ENCODE results near the gene ABCB11. TPM values are rescaled to one million over a fixed set of nuclear protein-coding genes. Genes with fewer than 3 reads are reported as not detected.

ABCB11 gene
- total RNA-seq, 1 experiment from 2014 or later: 0.12 TPM

DNA sequence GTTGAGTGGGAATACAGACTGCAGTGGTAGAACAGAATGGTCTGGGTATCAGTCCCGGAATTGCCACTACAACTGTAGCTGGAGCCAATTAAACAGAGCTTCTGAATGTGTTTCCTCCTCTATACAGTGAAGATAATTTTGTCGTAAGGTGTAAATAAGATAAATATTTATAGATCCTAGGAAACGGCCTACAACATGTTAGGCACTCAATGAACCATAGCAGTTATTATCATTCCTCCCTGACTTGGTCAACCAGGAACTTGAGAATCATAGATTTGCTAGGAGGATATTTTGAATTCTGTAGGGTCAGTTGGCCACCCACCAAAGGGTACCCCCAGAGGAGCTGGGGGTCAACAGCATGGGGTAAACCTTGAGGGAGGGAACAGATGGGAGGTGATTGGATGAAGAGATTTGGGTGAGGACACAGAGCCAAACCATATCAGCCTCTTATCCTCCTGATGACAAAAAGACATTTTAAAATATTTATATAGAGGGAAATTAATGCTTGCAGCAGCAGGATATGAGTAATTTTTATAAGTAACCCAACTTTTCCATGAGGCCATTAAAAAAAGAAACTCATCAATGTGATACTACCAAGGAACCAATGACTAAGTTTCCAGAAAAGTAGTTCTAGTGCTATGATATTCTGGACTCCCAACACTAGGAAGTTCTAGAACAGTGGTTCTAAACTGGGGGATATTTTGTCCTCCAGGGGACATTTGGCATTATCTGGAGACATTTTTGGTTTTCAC is 42.3 kb upstream of the ABCB11 start:
- Histone ChIP-seq H3K27ac (ENCODE audit: low read depth, low read length) (no peak overlapping the region), H3K4me2 (ENCODE audit: low read length) (no peak overlapping the region), H3K9me3 (ENCODE audit: control insufficient read depth in 1 of 2, insufficient read depth in 1 of 2, low read depth in 1 of 2, low read length in 2 of 2) (no peaks in the 10 kb centered on the region), H3K9me2 (ENCODE audit: insufficient read depth) (no peaks in the 10 kb centered on the region; the same call in 1 of the 2 replicates), H3K4me3 (replicated peaks in 1 of 2; ENCODE audit: low read depth in 1 of 2, low read length in 2 of 2) (no peak overlapping the region), H2AFZ (ENCODE audit: low read depth, low read length, poor library complexity, severe bottlenecking) (no peak overlapping the region), H3K27me3 (ENCODE audit: insufficient read depth, low read length) (no peaks in the 10 kb centered on the region), H3K36me3 (ENCODE audit: control insufficient read depth in 1 of 2, insufficient read depth in 2 of 2, low read length in 2 of 2) (no peaks in the 10 kb centered on the region), H3K4me1 (ENCODE audit: control insufficient read depth in 1 of 2, insufficient read depth in 2 of 2, low read length in 2 of 2) (peaks cover 3 to 17% of the 10 kb centered on the region in 2 experiments; a peak in 3 of 4 replicates), H3K79me2 (ENCODE audit: insufficient read depth, low read length) (no peaks in the 10 kb centered on the region), H4K20me1 (ENCODE audit: insufficient read depth) (no peaks in the 10 kb centered on the region), H3K9ac (ENCODE audit: low read length) (no peak overlapping the region)
- no peak for ATAC-seq
- ChIA-PET POLR2A (no interaction called here), RAD21 (ENCODE audit: low non-redundant PET in 1 of 2, low total read pairs in 2 of 2, uncharacterized antibody in 2 of 2, unreplicated experiment in 2 of 2) (no interaction called here), CTCF (no interaction called here)
- BruUV-seq (replicated peaks): no TSS peak
- DNase-seq (ENCODE audit: low read depth, low spot score): no peak
- TF ChIP-seq POLR2AphosphoS5 (IDR thresholded peaks at IDR 0.05; ENCODE audit: low read depth, low read length): no peak
- no peak for TF ChIP-seq EZH2phosphoT487 (IDR thresholded peaks at IDR 0.05; ENCODE audit: borderline replicate concordance)
- no peak for TF ChIP-seq TCF7L2 (IDR thresholded peaks at IDR 0.05; ENCODE audit: borderline replicate concordance, extremely low read depth, insufficient read depth, insufficient read length)
- TF ChIP-seq SIN3A (IDR thresholded peaks at IDR 0.05; ENCODE audit: low read depth): no peak
- TF ChIP-seq CEBPB (IDR thresholded peaks at IDR 0.05; ENCODE audit: low read depth): no peak
- intact Hi-C loops (cut with micrococcal nuclease): no loop called here

DNA sequence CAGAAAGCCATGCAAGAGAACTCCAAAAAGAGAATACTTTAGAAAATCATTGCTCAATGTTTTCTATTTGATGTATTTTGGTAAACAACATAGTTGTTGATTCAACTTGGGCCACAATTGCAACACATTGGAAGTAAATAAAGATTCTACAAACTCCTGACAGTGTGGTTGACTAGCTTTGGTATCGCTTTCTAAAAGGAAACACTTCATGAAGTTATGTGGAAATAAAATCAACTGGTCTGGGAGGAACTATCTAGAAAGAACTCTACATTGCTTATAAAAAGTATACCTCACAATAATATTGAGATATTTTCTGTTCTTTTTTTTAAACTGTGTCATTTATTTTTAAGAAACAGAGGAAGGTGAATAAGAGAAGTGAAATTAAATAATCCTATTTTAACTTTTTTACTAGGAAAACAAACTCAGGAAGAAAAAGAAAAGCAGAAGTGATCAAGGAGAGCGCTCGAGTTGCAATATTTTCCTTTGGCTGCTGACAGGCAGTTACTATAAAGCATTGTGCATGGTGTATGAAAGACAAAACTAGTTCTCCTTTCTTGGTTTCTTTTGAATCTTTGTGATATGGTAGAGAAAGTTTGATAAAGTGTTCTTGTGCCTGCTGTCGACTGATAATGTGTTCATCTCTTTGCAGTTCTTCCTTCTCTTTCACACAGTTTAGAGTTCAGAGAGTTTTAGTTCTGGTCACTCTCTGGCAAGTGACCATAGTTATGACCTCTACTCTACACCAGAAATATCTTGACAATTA is 41.2 kb upstream of the ABCB11 start:
- no peak overlapping the region for H2AFZ ChIP-seq (ENCODE audit: low read depth, low read length, poor library complexity, severe bottlenecking)
- BruUV-seq (replicated peaks): no TSS peak
- H4K20me1 ChIP-seq (ENCODE audit: insufficient read depth): no peaks in the 10 kb centered on the region
- H3K27ac ChIP-seq (ENCODE audit: low read depth, low read length): no peak overlapping the region
- no peak overlapping the region for H3K9ac ChIP-seq (ENCODE audit: low read length)
- H3K4me1 ChIP-seq (ENCODE audit: control insufficient read depth in 1 of 2, insufficient read depth in 2 of 2, low read length in 2 of 2): peaks cover 3 to 17% of the 10 kb centered on the region in 2 experiments; a peak in 3 of 4 replicates
- RAD21 ChIA-PET (ENCODE audit: low non-redundant PET in 1 of 2, low total read pairs in 2 of 2, uncharacterized antibody in 2 of 2, unreplicated experiment in 2 of 2): no interaction called here
- CTCF ChIA-PET: no interaction called here
- no peaks in the 10 kb centered on the region for H3K9me3 ChIP-seq (ENCODE audit: control insufficient read depth in 1 of 2, insufficient read depth in 1 of 2, low read depth in 1 of 2, low read length in 2 of 2)
- ATAC-seq (no peak), DNase-seq (ENCODE audit: low read depth, low spot score) (no peak)
- POLR2A ChIA-PET: no interaction called here
- no peaks in the 10 kb centered on the region for H3K27me3 ChIP-seq (ENCODE audit: insufficient read depth, low read length)
- TF ChIP-seq FOSL1 (IDR thresholded peaks at IDR 0.05; ENCODE audit: low read depth): no peak
- no peak for TF ChIP-seq RAD21 (IDR thresholded peaks at IDR 0.05; ENCODE audit: low read depth)
- no peak for TF ChIP-seq EGR1 (IDR thresholded peaks at IDR 0.05; ENCODE audit: low read depth)
- no peak for TF ChIP-seq POLR2AphosphoS5 (IDR thresholded peaks at IDR 0.05; ENCODE audit: low read depth, low read length)
- TF ChIP-seq CEBPB (IDR thresholded peaks at IDR 0.05; ENCODE audit: low read depth): no peak
- TF ChIP-seq, protein P1, sequence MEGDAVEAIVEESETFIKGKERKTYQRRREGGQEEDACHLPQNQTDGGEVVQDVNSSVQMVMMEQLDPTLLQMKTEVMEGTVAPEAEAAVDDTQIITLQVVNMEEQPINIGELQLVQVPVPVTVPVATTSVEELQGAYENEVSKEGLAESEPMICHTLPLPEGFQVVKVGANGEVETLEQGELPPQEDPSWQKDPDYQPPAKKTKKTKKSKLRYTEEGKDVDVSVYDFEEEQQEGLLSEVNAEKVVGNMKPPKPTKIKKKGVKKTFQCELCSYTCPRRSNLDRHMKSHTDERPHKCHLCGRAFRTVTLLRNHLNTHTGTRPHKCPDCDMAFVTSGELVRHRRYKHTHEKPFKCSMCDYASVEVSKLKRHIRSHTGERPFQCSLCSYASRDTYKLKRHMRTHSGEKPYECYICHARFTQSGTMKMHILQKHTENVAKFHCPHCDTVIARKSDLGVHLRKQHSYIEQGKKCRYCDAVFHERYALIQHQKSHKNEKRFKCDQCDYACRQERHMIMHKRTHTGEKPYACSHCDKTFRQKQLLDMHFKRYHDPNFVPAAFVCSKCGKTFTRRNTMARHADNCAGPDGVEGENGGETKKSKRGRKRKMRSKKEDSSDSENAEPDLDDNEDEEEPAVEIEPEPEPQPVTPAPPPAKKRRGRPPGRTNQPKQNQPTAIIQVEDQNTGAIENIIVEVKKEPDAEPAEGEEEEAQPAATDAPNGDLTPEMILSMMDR (IDR thresholded peaks at IDR 0.05 in 2 of 3, conservative IDR thresholded peaks at IDR 0.05 in 1 of 3; ENCODE audit: borderline replicate concordance in 1 of 3, insufficient read depth in 1 of 3, low read depth in 2 of 3, low read length in 2 of 3): no peak
- TF ChIP-seq ELF1 (IDR thresholded peaks at IDR 0.05; ENCODE audit: borderline replicate concordance, low read depth): no peak
- H3K9me2 ChIP-seq (ENCODE audit: insufficient read depth): no peaks in the 10 kb centered on the region; the same call in 1 of the 2 replicates
- intact Hi-C loops (cut with micrococcal nuclease): no loop called here
- no peak overlapping the region for H3K4me3 ChIP-seq (replicated peaks in 1 of 2; ENCODE audit: low read depth in 1 of 2, low read length in 2 of 2)
- H3K36me3 ChIP-seq (ENCODE audit: control insufficient read depth in 1 of 2, insufficient read depth in 2 of 2, low read length in 2 of 2): no peaks in the 10 kb centered on the region
- H3K4me2 ChIP-seq (ENCODE audit: low read length): no peak overlapping the region
- H3K79me2 ChIP-seq (ENCODE audit: insufficient read depth, low read length): no peaks in the 10 kb centered on the region

Measured in HCT116 (cell line).